Stimulated activated memory B cell treated with anti-CD40 and anti-IgM and Interleukin-4, amounts not matched to agents 10 μg/mL and 1 μg/mL and 100 μg/mL, for 72 hours (primary cell): ENCODE results near the gene LIPN.

Experiments used
- ATAC-seq: fragments of 150-1000 bp; cut with Tn5 transposase; 2 replicates; pipeline ENCODE4 v1.10.0; 2021
- H3K27ac Mint-ChIP-seq: one replicate; pipeline ENCODE4 v1.8.0; 2022; ENCODE audit warnings: mild to moderate bottlenecking, mixed read lengths
- H3K27me3 Mint-ChIP-seq: one replicate; pipeline ENCODE4 v1.8.0; 2022; ENCODE audit warnings: mixed read lengths
- H3K36me3 Mint-ChIP-seq: one replicate; pipeline ENCODE4 v1.8.0; 2022; ENCODE audit warnings: mixed read lengths
- H3K4me1 Mint-ChIP-seq: one replicate; pipeline ENCODE4 v1.8.0; 2022; ENCODE audit warnings: mixed read lengths
- H3K4me3 Mint-ChIP-seq: one replicate; pipeline ENCODE4 v1.8.0; 2022; ENCODE audit warnings: mild to moderate bottlenecking, moderate library complexity, mixed read lengths
- H3K9me3 Mint-ChIP-seq: one replicate; pipeline ENCODE4 v1.8.0; 2022; ENCODE audit warnings: mixed read lengths

LIPN gene

DNA sequence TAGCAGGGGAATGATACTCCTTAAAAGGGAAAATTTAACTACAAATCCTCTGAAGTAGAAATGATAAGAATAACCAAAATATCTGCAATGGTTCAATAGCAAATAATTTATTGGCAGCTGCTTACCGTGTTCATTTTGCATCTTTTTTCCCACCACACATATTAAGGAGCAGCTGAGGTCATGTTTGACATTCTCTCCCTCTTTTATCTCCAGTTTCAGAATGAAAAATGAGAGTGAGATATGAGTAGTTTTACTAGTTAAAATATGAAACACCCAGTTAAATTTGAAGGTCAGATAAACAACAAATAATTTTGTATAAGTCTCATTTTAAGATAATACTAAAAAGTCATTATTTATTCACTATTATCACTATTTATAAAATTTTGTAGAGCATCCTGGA lies 3.1 kb downstream of the LIPN start:
- Mint-ChIP-seq H3K27me3 (no peaks in the 10 kb centered on the region), H3K9me3 (no peaks in the 10 kb centered on the region), H3K36me3 (no peaks in the 10 kb centered on the region), H3K4me3 (no peak overlapping the region), H3K27ac (no peak overlapping the region), H3K4me1 (peaks cover 8% of the 10 kb centered on the region)
- no peak for ATAC-seq

DNA sequence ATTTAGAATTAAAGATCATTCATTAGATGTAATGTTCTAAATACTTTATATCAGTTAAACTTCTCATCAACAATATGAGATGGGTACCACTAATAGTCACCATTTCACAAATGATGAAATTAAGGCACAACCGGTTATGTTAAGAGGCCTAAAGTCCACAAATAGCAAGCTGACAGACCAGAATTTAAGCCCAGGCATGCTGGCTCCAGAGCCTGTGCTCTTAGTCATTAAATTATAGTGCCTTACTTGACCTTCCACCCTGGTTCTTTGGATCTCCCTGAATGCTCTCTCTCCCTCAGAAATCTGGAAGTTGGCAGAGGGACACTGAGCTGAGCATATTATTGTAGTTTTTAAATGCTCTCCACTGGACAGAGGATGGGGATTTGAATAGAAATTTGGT lies 3.6 kb downstream of the LIPN start:
- no peak for ATAC-seq
- Mint-ChIP-seq H3K9me3 (no peaks in the 10 kb centered on the region), H3K4me3 (no peak overlapping the region), H3K27me3 (no peaks in the 10 kb centered on the region), H3K36me3 (no peaks in the 10 kb centered on the region), H3K4me1 (peaks cover 8% of the 10 kb centered on the region), H3K27ac (no peak overlapping the region)

DNA sequence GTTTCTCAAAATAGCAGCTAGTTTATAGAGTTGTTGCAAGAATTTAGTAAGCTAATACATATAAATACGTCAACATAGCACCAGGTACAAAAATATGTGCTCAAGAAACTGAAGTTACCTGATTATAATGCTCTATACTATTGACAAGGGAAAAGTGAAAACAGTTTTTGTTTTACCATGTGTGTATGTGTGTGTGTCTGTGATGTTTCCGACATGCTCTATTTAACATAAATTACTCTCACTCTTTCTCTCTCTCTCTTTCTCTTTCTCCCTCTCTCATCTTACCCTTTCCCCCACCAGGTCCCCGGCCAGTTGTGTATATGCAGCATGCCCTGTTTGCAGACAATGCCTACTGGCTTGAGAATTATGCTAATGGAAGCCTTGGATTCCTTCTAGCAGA lies 4.3 kb downstream of the LIPN start:
- no peak overlapping the region for H3K27ac Mint-ChIP-seq
- no peaks in the 10 kb centered on the region for H3K9me3 Mint-ChIP-seq
- H3K27me3 Mint-ChIP-seq: no peaks in the 10 kb centered on the region
- H3K4me1 Mint-ChIP-seq: peaks cover 8% of the 10 kb centered on the region
- no peak overlapping the region for H3K4me3 Mint-ChIP-seq
- H3K36me3 Mint-ChIP-seq: no peaks in the 10 kb centered on the region
- no peak for ATAC-seq

- Mint-ChIP-seq H3K4me1 (no peaks in the 10 kb centered on the region), H3K4me3 (no peak overlapping the region), H3K36me3 (no peaks in the 10 kb centered on the region), H3K9me3 (no peaks in the 10 kb centered on the region), H3K27ac (no peak overlapping the region), H3K27me3 (no peaks in the 10 kb centered on the region)
- ATAC-seq: no peak
These were observed 6.0 kb downstream of the LIPN start for GRCh38 chr10:88765816-88766215.

DNA sequence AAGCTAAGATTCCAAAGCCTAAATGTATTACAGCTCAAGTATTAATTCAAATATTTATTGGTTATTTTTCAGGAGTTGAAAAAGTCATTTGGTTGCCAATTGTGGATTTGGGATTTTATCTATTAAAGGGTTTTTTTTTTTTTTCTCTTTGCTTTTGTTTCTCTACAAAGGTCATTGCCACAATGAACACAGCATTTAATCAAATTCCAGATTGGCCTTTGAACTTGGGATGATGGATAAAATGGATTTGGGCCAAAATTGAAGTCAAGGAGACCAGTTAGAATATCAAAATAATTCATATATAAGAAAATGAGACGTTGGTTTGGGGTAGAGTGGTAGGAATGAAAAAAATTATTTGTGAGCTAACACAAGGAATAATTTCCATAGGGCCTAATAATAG lies 9.6 kb downstream of the LIPN start:
- no peak for ATAC-seq
- peaks cover 15% of the 10 kb centered on the region for H3K27me3 Mint-ChIP-seq

GRCh38 chr10:88781206-88781605 lies 21.4 kb downstream of the LIPN start:
- Mint-ChIP-seq H3K27ac (no peak overlapping the region), H3K4me1 (no peaks in the 10 kb centered on the region), H3K4me3 (no peak overlapping the region), H3K27me3 (peaks cover 27% of the 10 kb centered on the region), H3K36me3 (no peaks in the 10 kb centered on the region), H3K9me3 (no peaks in the 10 kb centered on the region)
- no peak for ATAC-seq

More for the DNA sequence above, 9.6 kb downstream of the LIPN start:
- Mint-ChIP-seq H3K27ac (no peak overlapping the region), H3K36me3 (peaks cover 11% of the 10 kb centered on the region), H3K4me1 (no peaks in the 10 kb centered on the region), H3K4me3 (no peak overlapping the region), H3K9me3 (peaks cover 4% of the 10 kb centered on the region)

- Mint-ChIP-seq H3K4me3 (no peak overlapping the region), H3K27me3 (peaks cover 25% of the 10 kb centered on the region), H3K9me3 (no peaks in the 10 kb centered on the region), H3K36me3 (no peaks in the 10 kb centered on the region), H3K4me1 (no peaks in the 10 kb centered on the region), H3K27ac (no peak overlapping the region)
- ATAC-seq: no peak
These were observed 22.4 kb downstream of the LIPN start for GRCh38 chr10:88782222-88782621.

GRCh38 chr10:88783724-88784123 lies 23.9 kb downstream of the LIPN start:
- no peak overlapping the region for H3K4me3 Mint-ChIP-seq
- peaks cover 18% of the 10 kb centered on the region for H3K27me3 Mint-ChIP-seq
- H3K36me3 Mint-ChIP-seq: no peaks in the 10 kb centered on the region
- ATAC-seq: no peak
- H3K27ac Mint-ChIP-seq: no peak overlapping the region
- H3K4me1 Mint-ChIP-seq: no peaks in the 10 kb centered on the region
- no peaks in the 10 kb centered on the region for H3K9me3 Mint-ChIP-seq

DNA sequence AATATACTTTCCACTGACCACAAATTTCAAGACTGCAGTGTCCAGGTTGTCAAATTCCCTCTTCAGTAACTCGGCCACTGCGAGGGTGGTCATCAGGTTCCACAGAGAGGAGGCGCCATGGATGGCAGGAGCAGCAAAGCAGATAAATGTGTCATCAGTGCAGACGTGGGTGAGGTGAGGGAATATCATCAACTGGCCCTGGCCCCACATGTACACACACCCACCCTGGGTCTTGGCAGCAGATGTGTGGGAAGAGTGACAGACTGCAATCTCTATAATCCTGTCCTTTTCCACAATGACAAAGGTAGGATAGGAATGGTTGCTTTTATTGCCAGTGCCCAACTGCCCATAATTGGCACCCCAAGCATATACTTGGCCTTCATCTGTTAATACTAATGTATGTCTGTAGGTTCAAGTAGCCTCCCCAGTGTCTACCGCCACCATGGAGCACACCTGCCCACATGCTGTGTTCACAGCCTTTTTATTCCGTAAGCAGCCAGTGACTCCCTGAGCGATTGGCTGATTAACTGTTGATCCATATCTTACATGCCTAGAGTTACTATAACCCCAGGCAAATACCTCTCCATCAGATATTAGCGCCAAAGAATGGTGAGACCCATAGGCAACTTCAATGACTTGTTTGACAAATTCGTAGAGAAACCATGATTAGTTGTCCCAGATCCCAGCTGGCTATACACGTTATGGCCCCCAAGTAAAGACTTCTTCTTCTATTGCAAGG lies 26.4 kb downstream of the LIPN start:
- Mint-ChIP-seq H3K36me3 (no peaks in the 10 kb centered on the region), H3K27ac (no peak overlapping the region), H3K9me3 (no peaks in the 10 kb centered on the region), H3K27me3 (peaks cover 9% of the 10 kb centered on the region), H3K4me1 (no peaks in the 10 kb centered on the region), H3K4me3 (no peak overlapping the region)
- ATAC-seq: no peak

DNA sequence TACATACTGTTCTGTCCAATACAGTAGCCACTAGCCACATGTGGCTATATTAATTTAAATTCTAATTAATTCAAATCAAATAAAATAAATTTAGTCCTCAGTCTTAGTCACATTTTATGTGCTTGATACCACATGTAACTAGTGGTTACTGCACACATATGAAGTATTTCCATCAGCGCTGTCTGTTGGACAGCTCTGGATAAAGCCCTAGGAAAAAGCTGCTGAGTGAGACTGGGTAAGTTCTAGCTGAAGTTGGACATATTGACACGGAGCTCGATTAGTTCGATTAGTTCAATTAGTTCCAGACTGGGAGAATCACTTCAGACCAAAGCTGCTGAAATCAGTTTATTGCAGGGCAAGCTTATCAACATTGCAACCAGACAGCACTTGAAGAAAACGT lies 27.6 kb downstream of the LIPN start:
- Mint-ChIP-seq H3K9me3 (no peaks in the 10 kb centered on the region), H3K27ac (no peak overlapping the region), H3K36me3 (no peaks in the 10 kb centered on the region), H3K27me3 (peaks cover 8% of the 10 kb centered on the region), H3K4me1 (peaks cover 1% of the 10 kb centered on the region), H3K4me3 (no peak overlapping the region)
- no peak for ATAC-seq

DNA sequence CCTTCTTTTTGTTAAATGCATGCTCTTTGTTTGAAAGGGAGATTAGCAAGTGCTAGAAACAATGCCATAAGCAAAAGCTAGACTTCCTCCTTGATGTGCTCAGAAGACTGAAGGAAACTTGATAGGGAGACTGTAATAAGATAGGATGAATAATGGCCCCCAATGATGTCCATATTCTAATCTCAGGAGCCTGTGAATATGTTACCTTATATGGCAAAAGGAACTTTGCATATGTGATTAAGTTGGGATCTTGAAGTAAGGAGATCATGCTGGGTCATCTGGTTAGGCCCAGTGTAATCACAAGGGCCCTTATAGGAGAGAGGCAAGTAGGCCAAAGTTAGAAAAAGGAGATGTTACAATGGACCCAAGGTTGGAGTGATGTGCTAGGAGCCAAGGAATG lies 29.1 kb downstream of the LIPN start:
- H3K9me3 Mint-ChIP-seq: no peaks in the 10 kb centered on the region
- H3K4me3 Mint-ChIP-seq: no peak overlapping the region
- H3K27ac Mint-ChIP-seq: no peak overlapping the region
- H3K4me1 Mint-ChIP-seq: peaks cover 7% of the 10 kb centered on the region
- no peaks in the 10 kb centered on the region for H3K27me3 Mint-ChIP-seq
- no peak for ATAC-seq
- no peaks in the 10 kb centered on the region for H3K36me3 Mint-ChIP-seq

DNA sequence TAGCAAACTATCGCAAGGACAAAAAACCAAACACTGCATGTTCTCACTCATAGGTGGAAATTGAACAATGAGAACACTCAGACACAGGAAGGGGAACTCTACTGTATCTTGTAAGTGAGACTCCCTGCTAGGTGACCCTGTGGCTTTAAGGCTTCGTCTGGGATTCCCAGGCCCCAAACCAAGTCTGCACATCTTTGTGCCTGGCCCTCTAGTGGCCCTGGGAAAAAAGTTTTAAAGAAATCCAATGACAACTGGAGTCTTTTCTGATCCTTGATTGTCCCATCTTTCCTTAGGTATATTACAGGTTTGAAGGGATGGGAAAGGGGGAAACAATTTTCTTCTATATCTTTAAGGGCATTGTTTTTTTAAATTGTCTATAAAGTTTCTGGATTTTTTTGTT lies 32.1 kb downstream of the LIPN start:
- H3K27me3 Mint-ChIP-seq: peaks cover 9% of the 10 kb centered on the region
- peaks cover 10% of the 10 kb centered on the region for H3K4me1 Mint-ChIP-seq
- H3K36me3 Mint-ChIP-seq: no peaks in the 10 kb centered on the region
- ATAC-seq: peak; percentile 39
- no peak overlapping the region for H3K4me3 Mint-ChIP-seq
- no peak overlapping the region for H3K27ac Mint-ChIP-seq
- H3K9me3 Mint-ChIP-seq: no peaks in the 10 kb centered on the region

DNA sequence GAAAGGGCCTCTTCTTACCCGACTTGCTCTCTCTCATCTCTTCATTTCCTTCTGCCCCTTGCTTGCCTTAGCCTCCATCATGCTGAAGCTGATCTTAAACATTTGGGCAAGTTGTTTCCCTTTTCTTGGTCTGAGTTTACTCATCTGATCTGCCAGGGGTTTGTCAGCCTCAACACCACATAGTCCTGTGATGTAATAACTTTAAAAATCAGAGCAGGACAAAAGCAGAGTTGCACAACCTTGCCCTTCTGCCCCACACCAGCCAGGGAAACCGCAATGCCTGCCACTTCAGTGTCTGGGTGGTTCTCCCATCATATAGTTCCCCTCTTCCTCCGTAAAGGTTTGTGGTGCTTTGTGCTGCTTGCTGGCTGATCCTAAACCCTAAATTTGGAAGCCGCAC lies 32.8 kb downstream of the LIPN start:
- ATAC-seq: no peak
- Mint-ChIP-seq H3K27me3 (peaks cover 9% of the 10 kb centered on the region), H3K9me3 (no peaks in the 10 kb centered on the region), H3K27ac (no peak overlapping the region), H3K4me1 (peaks cover 10% of the 10 kb centered on the region), H3K4me3 (no peak overlapping the region), H3K36me3 (no peaks in the 10 kb centered on the region)

- Mint-ChIP-seq H3K4me3 (no peak overlapping the region), H3K36me3 (no peaks in the 10 kb centered on the region), H3K27me3 (peaks cover 9% of the 10 kb centered on the region), H3K9me3 (no peaks in the 10 kb centered on the region), H3K27ac (no peak overlapping the region), H3K4me1 (peaks cover 10% of the 10 kb centered on the region)
- peak; percentile 45 for ATAC-seq
These were observed 34.0 kb downstream of the LIPN start for GRCh38 chr10:88793712-88794299.

DNA sequence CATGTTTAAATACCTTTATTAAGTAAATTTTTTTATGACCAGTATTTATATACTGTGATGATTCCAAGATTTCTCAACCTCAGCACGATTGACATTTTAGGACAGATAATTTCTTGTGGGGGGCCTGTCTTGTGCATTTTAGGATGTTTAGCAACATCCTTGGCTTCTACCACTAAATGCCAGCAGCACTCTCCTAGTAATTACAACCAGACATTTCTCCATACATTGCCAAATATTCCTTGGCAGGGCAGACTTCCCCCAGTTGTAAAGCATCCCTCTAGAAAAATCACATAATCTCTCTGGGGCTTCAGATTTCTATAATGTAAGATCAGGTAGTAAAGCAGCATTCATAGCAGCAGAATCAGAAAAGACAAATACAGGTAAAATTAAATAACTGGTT lies 34.9 kb downstream of the LIPN start:
- ATAC-seq: no peak
- no peak overlapping the region for H3K4me3 Mint-ChIP-seq
- no peaks in the 10 kb centered on the region for H3K9me3 Mint-ChIP-seq
- peaks cover 9% of the 10 kb centered on the region for H3K27me3 Mint-ChIP-seq
- H3K4me1 Mint-ChIP-seq: peaks cover 10% of the 10 kb centered on the region
- H3K36me3 Mint-ChIP-seq: no peaks in the 10 kb centered on the region
- no peak overlapping the region for H3K27ac Mint-ChIP-seq
